GM13977 (cell line): Measurements from ENCODE around the gene PGM1.

ENCODE experiments used
- DNase-seq: peaks from one replicate; pipeline ENCODE4 v3.0.0; 2012; ENCODE audit warnings: low spot score
- in situ Hi-C: fragments of 300-500 bp; cut with MboI; formaldehyde crosslinking; loops from one replicate; pipeline ENCODE4 v1.12.0; 2022; ENCODE audit warnings: low sequenced_read_pairs, low pct_unique_long_range_greater_than_20kb, mixed read lengths, inconsistent platforms; ENCODE audit not compliant: unreplicated experiment
- TF ChIP-seq, protein P1 (sequence below): IDR thresholded peaks from 2 replicates; pipeline ENCODE4 v1.5.1; 2012; ENCODE audit warnings: mild to moderate bottlenecking, control low read depth; ENCODE audit not compliant: insufficient read depth; ENCODE audit errors: extremely low read depth, missing control alignments

Gene PGM1

DNA sequence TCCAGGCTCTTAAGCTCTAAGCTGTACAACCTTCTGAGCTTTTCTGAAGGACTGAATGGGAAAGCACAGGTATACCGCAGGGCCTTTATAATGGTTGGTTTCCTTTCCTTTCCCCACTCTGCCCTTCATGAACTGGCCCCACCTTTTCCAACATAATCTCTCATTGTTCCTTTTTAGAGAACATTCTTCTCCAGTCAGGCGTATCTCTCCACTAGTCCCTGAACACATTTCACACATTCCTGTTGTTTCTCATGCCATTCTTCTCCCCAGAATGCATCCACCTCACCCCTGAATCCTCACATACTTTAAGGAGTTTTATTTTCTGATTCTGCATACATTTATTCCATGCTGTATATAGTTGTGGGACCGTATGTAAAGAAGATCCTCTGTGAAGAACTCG is 41.3 kb downstream of the PGM1 start:
- in situ Hi-C loops: no loop called here

DNA sequence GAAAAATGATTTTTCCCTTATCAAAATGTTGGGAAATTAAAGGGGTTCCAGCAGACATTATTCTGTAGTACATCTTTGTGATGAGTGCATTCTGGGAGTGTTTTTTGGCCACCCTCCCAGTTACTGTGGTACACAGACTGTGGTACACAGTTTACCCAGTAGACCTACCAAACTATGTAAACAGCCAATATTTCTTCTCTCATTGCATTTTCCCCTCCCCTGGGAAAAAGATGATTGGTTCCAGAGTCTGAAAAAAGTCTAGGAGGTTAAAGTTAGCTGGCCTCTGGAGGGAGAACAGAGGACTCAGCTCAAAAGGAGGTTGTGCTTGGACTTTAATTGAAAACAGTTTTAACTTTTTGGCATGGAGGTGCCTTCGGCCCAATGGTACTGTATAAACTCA is 42.5 kb downstream of the PGM1 start:
- no peak for DNase-seq
- TF ChIP-seq, protein P1, sequence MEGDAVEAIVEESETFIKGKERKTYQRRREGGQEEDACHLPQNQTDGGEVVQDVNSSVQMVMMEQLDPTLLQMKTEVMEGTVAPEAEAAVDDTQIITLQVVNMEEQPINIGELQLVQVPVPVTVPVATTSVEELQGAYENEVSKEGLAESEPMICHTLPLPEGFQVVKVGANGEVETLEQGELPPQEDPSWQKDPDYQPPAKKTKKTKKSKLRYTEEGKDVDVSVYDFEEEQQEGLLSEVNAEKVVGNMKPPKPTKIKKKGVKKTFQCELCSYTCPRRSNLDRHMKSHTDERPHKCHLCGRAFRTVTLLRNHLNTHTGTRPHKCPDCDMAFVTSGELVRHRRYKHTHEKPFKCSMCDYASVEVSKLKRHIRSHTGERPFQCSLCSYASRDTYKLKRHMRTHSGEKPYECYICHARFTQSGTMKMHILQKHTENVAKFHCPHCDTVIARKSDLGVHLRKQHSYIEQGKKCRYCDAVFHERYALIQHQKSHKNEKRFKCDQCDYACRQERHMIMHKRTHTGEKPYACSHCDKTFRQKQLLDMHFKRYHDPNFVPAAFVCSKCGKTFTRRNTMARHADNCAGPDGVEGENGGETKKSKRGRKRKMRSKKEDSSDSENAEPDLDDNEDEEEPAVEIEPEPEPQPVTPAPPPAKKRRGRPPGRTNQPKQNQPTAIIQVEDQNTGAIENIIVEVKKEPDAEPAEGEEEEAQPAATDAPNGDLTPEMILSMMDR: no peak
- in situ Hi-C loops: no loop called here

More for the DNA sequence above, 41.3 kb downstream of the PGM1 start:
- DNase-seq: no peak
- TF ChIP-seq, protein P1: no peak

DNA sequence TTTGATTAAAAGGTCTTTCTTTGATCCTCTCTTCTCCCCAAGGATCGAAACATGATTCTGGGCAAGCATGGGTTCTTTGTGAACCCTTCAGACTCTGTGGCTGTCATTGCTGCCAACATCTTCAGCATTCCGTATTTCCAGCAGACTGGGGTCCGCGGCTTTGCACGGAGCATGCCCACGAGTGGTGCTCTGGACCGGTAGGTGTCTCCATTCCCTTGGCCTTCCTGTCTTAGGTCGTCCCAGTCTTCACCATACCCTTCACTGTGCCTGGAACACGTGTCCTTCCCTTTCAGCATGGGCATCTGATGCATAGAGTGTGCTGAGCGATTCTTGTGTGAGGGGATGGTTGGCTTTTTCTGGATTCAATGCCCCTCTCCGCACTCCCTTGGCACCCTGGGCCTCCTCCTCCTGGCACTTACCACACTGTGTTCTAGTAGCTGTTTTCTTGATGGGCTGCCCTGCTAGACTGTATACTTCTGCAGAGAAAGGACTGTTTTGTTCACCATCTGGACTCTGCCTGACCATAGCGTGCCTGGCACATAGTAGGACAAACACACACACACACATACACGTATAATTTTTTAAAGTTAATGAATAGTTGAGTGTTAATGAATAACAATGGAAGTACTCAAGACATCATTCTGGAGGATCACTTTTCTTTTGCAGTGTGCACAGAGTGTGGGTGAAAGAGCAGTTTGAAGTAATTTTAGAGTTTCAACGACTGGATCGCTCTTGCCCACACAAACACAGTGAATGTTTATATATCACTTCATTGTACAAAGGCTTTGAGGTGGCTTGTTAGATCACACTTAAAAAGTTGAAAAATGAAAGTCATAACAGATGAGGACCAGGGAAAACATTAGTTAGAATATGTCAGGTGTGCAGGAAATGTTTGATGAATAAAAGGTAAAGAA is 43.2 kb downstream of the PGM1 start:
- no peak for DNase-seq
- in situ Hi-C loops: no loop called here
- TF ChIP-seq, protein P1: no peak

DNA sequence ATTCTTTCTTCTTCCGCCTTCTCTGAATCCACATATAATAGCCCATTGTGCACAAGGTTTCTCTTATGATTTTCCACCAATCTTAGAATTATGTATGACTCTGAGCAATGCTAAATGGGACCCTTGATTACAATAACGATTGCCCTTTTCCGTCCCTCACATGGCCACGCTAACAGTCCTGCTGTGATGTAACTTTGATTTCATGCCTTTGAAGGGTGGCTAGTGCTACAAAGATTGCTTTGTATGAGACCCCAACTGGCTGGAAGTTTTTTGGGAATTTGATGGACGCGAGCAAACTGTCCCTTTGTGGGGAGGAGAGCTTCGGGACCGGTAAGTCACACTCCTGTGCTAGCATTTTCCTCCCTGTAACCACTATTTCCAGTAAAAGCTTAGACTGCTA is 45.3 kb downstream of the PGM1 start:
- TF ChIP-seq, protein P1: no peak
- in situ Hi-C loops: no loop called here
- DNase-seq: no peak

DNA sequence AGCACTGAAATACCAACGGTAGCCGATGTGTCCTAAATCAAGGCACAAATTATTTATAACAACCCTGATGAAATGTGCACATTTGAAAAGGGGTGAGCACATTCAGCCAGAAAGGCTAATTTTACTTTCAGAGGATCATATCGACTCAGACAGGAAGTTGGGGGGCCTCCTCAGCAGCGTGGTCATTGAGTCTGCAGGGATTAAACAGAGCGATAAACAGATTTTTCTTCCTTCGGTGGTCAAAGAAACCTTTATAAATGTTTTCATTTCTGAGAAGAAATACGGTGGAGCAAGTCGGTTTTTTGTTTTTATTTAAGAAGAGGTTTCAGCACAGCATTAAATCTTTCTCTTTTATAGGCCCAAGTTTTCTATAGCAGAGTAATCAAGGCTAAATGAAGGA is 45.7 kb downstream of the PGM1 start:
- in situ Hi-C loops: no loop called here
- TF ChIP-seq, protein P1: no peak
- DNase-seq: no peak

DNA sequence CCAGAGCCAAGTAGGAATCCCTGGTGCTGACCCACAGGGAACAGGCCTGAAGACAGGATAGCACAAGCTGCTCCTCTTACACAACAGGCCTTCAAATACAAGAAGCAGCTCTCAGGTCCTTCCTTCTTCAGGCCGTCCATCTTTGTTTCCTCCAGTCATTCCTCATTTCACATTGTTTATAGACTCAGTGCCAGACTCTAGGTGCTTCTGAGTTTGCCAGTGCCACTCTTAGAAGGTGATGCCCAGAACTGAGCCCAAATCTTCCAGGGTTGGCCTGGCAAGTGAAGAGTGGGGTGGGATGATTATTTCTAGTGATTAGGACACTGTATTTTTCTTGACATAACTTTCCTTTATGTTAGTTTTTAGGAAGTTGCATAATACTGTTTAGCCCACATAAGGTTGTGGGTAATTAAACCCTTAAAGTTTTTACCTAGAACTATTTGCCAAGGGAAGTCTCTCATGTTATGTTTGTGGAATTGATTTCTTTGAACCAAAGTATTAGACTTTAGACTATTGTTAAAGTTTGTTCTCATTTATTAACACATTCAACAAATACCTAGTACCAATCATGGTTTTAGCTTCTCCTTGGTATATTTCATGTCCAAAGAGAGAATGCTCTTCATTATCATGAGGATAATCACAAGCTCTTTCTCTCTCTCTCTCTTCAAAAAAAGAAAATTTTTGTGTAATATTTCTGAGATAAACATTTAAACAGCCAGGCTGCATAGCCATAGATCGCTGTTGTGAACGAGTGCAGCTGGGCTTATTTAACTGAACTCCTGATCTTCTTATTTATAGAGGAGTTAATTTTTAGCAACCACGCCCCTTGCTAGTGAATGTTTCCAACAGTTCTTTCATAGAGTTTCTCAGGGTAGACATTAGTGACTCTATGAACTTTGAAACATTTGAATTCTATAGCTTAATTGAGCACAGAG is 47.7 kb downstream of the PGM1 start:
- TF ChIP-seq, protein P1: no peak
- DNase-seq: no peak
- in situ Hi-C loops: no loop called here
